ENCODE data around the gene CDKAL1.
A peak's percentile ranks its signal among the peaks of the same experiment; 100 is the strongest.
"Not testable (repeated sequence)": the region's sequence is repeated elsewhere in the genome, so short reads cannot be mapped to it uniquely, and the experiment has no call there.

Gene CDKAL1

DNA sequence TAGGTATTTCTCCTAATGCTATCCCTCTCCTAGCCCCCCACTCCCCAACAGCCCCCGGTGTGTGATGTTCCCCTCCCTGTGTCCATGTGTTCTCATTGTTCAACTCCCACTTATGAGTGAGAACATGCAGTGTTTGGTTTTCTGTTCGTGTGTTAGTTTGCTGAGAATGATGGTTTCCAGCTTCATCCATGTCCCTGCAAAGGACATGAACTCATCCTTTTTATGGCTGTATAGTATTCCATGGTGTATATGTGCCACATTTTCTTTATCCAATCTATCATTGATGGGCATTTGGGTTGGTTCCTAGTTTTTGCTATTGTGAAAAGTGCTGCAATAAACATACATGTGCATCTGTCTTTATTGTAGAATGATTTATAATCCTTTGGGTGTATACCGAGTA is 56.2 kb downstream of the CDKAL1 start:
- H3K4me1 Mint-ChIP-seq; H3K9me3 Mint-ChIP-seq; DNase-seq (ENCODE audit: low spot score in 2 of 2); H3K4me3 Mint-ChIP-seq; H3K27ac Mint-ChIP-seq; ATAC-seq (ENCODE audit: low read depth); H3K27me3 Mint-ChIP-seq: not testable (repeated sequence)
- peaks cover 46% of the 10 kb centered on the region for H3K36me3 Mint-ChIP-seq

DNA sequence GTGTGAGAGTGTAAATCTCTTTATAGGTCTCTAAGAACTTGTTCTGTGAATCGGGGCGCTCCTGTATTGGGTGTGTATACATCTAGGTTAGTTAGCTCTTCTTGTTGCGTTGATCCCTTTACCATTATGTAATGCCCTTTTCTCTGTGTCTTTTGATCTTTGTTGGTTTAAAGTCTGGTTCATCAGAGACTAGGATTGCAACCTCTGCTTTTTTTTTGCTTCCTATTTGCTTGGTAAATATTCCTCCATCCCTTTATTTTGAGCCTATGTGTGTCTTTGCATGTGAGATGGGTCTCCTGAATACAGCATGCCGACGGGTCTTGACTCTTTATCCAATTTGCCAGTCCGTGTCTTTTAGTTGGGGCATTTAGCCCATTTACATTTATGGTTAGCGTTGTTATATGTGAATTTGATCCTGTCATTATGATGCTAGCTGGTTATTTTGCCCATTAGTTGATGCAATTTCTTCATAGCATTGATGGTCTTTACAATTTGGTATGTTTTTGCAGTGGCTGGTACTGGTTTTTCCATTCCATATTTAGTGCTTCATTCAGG is 60.1 kb downstream of the CDKAL1 start:
- not testable (repeated sequence) for H3K4me1 Mint-ChIP-seq; ATAC-seq (ENCODE audit: low read depth); H3K4me3 Mint-ChIP-seq; H3K9me3 Mint-ChIP-seq; H3K27me3 Mint-ChIP-seq; H3K27ac Mint-ChIP-seq; DNase-seq (ENCODE audit: low spot score in 2 of 2)
- peaks cover 50% of the 10 kb centered on the region for H3K36me3 Mint-ChIP-seq

- peaks cover 35% of the 10 kb centered on the region for H3K36me3 Mint-ChIP-seq
- H3K4me3 Mint-ChIP-seq, result no peak overlapping the region
- peaks cover 2% of the 10 kb centered on the region for H3K9me3 Mint-ChIP-seq
- H3K27ac Mint-ChIP-seq, result no peak overlapping the region
- ATAC-seq (ENCODE audit: low read depth) (no peak), DNase-seq (ENCODE audit: low spot score in 2 of 2) (no peak)
- no peaks in the 10 kb centered on the region for H3K27me3 Mint-ChIP-seq
- H3K4me1 Mint-ChIP-seq, result peaks cover 3% of the 10 kb centered on the region
Measured at GRCh38 chr6:20599302-20600051, 65.2 kb downstream of the CDKAL1 start.

GRCh38 chr6:20600831-20601230 is 66.6 kb downstream of the CDKAL1 start:
- ATAC-seq (ENCODE audit: low read depth), result no peak
- peaks cover 27% of the 10 kb centered on the region for H3K36me3 Mint-ChIP-seq
- peaks cover 3% of the 10 kb centered on the region for H3K4me1 Mint-ChIP-seq
- H3K9me3 Mint-ChIP-seq, result no peaks in the 10 kb centered on the region
- no peaks in the 10 kb centered on the region for H3K27me3 Mint-ChIP-seq
- no peak for DNase-seq (ENCODE audit: low spot score in 2 of 2)
- no peak overlapping the region for H3K27ac Mint-ChIP-seq
- no peak overlapping the region for H3K4me3 Mint-ChIP-seq

- Mint-ChIP-seq H3K27me3 (no peaks in the 10 kb centered on the region), H3K27ac (no peak overlapping the region), H3K9me3 (peaks cover under 1% of the 10 kb centered on the region), H3K4me1 (peaks cover 3% of the 10 kb centered on the region), H3K4me3 (no peak overlapping the region), H3K36me3 (peaks cover 22% of the 10 kb centered on the region)
- no peak for DNase-seq (ENCODE audit: low spot score in 2 of 2)
- no peak for ATAC-seq (ENCODE audit: low read depth)
Measured at GRCh38 chr6:20604159-20604558, 69.9 kb downstream of the CDKAL1 start.

DNA sequence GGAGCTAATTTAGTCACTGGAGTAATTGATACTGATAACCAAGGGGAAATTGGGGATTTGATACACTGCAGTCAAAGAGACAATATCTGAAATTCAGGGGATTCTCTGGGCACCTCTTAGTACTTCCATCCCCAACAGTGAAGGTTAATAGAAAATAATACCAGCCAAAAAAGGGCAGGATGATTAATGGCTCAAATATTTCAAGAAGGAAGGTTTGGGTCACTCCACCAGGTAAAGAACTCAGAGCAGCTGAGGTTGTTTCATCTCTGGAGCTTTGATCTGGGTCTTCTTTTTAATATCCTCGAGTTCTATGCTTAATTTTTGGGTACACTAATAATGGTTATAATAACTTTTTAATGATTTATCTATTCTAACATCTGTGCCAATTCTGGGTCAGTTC is 70.8 kb downstream of the CDKAL1 start:
- Mint-ChIP-seq H3K27ac (no peak overlapping the region), H3K27me3 (no peaks in the 10 kb centered on the region), H3K36me3 (peaks cover 25% of the 10 kb centered on the region), H3K4me1 (no peaks in the 10 kb centered on the region), H3K4me3 (no peak overlapping the region), H3K9me3 (peaks cover 6% of the 10 kb centered on the region)
- DNase-seq (ENCODE audit: low spot score in 2 of 2), result no peak
- ATAC-seq (ENCODE audit: low read depth), result no peak

- no peak for ATAC-seq (ENCODE audit: low read depth)
- Mint-ChIP-seq H3K9me3 (peaks cover 8% of the 10 kb centered on the region), H3K27me3 (no peaks in the 10 kb centered on the region), H3K4me1 (peaks cover 2% of the 10 kb centered on the region), H3K4me3 (no peak overlapping the region), H3K27ac (peak overlapping the region; percentile 8), H3K36me3 (peaks cover 29% of the 10 kb centered on the region)
- DNase-seq (ENCODE audit: low spot score in 2 of 2), result no peak
Measured at GRCh38 chr6:20605581-20605980, 71.3 kb downstream of the CDKAL1 start.

DNA sequence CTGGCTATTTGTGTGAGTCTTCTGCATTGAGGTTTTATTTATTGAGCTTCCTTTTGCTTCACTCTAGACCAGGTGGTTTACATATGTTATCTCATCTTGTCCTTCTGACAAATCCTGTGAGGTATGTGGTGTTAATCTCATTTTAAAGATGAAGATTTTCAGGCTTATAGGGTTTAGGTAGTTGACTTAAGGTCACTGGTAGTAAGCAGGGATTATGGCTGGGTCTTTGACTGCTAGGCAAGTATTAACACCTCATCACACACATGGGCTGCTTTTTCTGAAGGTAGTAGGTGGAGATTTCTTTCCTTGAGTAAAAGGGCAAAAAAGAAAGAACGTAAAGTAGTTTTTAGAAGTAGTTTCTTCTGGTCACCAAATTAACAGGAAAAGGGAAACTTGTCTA is 72.6 kb downstream of the CDKAL1 start:
- peaks cover 8% of the 10 kb centered on the region for H3K9me3 Mint-ChIP-seq

DNA sequence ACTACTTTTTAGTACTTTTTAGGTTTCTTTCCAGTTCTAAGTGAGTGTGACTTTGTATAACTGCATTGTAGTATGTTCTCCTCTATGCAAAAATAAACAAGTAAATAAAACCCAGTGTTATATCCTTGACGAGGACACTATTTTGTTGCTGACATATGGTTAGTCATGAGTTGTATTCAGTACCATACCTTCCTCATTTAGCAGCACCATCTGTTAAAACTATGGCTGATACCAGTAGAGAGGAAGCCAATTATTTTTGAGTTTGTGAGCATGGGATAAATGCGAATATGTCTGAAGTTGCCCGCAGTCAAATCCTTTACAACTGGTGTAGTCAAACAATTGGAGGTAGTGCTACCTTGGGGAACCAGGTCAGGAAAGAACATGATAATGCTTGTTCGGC is 74.1 kb downstream of the CDKAL1 start:
- H3K27me3 Mint-ChIP-seq, result no peaks in the 10 kb centered on the region

More for the DNA sequence above, 72.6 kb downstream of the CDKAL1 start:
- peaks cover 24% of the 10 kb centered on the region for H3K36me3 Mint-ChIP-seq
- no peak for DNase-seq (ENCODE audit: low spot score in 2 of 2)
- no peaks in the 10 kb centered on the region for H3K27me3 Mint-ChIP-seq
- H3K4me1 Mint-ChIP-seq, result peaks cover 4% of the 10 kb centered on the region
- no peak for ATAC-seq (ENCODE audit: low read depth)
- H3K27ac Mint-ChIP-seq, result no peak overlapping the region
- no peak overlapping the region for H3K4me3 Mint-ChIP-seq

DNA sequence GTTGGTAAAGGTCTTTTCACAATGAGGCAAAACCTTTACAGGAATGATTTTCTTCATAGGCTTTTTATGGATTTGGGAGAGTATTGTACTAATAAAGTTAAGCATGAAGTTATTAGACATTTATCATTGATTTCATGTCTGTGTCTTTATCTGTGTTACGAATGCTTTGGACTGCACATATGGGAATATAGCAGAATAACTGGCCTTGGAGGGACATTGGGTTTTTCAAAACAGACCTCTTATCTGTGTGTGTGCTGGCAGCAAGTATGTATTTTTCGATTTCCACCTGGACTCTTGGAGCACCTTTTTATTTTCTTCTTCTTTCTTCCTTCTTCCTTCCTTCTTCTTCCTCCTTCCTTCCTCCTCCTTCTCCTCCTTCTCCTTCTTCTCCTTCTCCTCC is 74.6 kb downstream of the CDKAL1 start:
- Mint-ChIP-seq H3K36me3 (peaks cover 21% of the 10 kb centered on the region), H3K27ac (no peak overlapping the region), H3K4me1 (peaks cover 14% of the 10 kb centered on the region), H3K4me3 (no peak overlapping the region), H3K27me3 (no peaks in the 10 kb centered on the region), H3K9me3 (peaks cover 8% of the 10 kb centered on the region)
- DNase-seq (ENCODE audit: low spot score in 2 of 2) (no peak), ATAC-seq (ENCODE audit: low read depth) (no peak)

More for the DNA sequence above, 74.1 kb downstream of the CDKAL1 start:
- ATAC-seq (ENCODE audit: low read depth) (no peak), DNase-seq (ENCODE audit: low spot score in 2 of 2) (no peak)
- H3K36me3 Mint-ChIP-seq, result peaks cover 19% of the 10 kb centered on the region
- H3K27ac Mint-ChIP-seq, result no peak overlapping the region
- H3K9me3 Mint-ChIP-seq, result peaks cover 8% of the 10 kb centered on the region
- peaks cover 14% of the 10 kb centered on the region for H3K4me1 Mint-ChIP-seq
- no peak overlapping the region for H3K4me3 Mint-ChIP-seq

DNA sequence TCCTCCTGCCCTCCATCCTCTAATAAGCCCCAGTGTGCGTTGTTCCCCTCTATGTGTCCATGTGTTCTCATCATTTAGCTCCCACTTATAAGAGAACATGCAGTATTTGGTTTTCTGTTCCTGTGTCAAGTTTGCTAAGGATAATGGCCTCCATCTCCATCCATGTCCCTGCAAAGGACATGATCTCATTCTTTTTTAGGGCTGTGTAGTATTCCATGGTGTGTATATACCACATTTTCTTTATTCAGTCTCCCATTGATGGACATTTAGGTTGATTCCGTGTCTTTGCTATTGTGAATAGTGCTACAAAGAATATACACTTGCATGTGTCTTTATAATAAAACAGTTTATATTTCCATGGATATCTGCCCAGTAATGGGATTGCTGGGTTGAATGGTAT is 75.7 kb downstream of the CDKAL1 start:
- H3K9me3 Mint-ChIP-seq, H3K4me3 Mint-ChIP-seq: not testable (repeated sequence)

DNA sequence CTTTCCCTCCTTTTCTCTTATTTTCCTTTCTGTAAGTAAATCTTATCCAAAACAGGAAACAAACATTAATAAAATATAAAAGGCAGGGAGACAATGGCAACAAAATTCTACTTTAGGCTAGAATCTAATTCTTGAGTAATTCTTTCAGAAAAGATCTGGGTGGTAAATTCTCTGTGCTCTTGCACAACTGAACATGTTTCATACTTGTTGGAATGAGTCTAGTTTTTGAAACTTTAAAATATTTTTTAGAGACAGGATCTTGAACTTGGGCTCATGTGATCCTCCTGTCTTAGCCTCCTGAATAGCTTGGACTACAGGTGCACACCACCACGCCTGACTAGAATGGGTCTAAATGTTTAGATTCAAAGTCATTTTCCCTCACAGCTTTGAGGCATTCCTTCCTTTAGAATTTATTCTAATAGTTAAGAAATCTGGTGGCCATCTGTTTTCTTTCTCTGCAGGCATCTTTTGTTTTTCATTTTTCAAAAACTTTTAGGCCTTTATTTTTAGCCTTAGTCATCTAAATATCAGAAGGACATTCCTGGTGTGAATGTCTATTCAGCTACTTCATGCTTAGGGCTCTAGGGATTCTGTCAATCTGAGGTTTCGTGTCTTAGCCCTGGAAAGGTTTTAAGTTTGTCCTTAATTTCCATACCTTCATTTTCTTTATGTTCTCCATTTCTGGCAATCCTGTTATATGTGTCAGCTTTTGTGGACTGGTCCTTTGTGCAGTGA is 76.5 kb downstream of the CDKAL1 start:
- H3K27ac Mint-ChIP-seq, result no peak overlapping the region
- ATAC-seq (ENCODE audit: low read depth), result no peak
- H3K9me3 Mint-ChIP-seq, result peaks cover 8% of the 10 kb centered on the region
- no peak for DNase-seq (ENCODE audit: low spot score in 2 of 2)
- H3K27me3 Mint-ChIP-seq, result no peaks in the 10 kb centered on the region
- H3K4me3 Mint-ChIP-seq, result no peak overlapping the region
- H3K36me3 Mint-ChIP-seq, result peaks cover 19% of the 10 kb centered on the region
- H3K4me1 Mint-ChIP-seq, result peaks cover 14% of the 10 kb centered on the region

More for the DNA sequence above, 75.7 kb downstream of the CDKAL1 start:
- ATAC-seq (ENCODE audit: low read depth); H3K27ac Mint-ChIP-seq; H3K27me3 Mint-ChIP-seq; DNase-seq (ENCODE audit: low spot score in 2 of 2): not testable (repeated sequence)
- Mint-ChIP-seq H3K36me3 (peaks cover 19% of the 10 kb centered on the region), H3K4me1 (peaks cover 14% of the 10 kb centered on the region)

DNA sequence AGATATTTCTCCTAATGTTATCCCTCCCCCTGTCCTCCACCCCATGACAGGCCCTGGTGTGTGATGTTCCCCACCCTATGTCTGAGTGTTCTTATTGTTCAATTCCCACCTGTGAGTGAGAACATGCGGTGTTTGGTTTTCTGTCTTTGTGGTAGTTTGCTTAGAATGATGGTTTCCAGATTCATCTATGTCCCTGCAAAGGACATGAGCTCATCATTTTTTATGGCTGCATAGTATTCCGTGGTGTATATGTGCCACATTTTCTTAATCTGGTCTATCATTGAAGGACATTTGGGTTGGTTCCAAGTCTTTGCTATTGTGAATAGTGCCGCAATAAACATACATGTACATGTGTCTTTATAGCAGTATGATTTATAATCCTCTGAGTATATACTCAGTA is 83.3 kb downstream of the CDKAL1 start:
- H3K36me3 Mint-ChIP-seq, result peaks cover 19% of the 10 kb centered on the region
- H3K27ac Mint-ChIP-seq; H3K9me3 Mint-ChIP-seq; H3K4me1 Mint-ChIP-seq; DNase-seq (ENCODE audit: low spot score in 2 of 2); ATAC-seq (ENCODE audit: low read depth); H3K4me3 Mint-ChIP-seq; H3K27me3 Mint-ChIP-seq: not testable (repeated sequence)

DNA sequence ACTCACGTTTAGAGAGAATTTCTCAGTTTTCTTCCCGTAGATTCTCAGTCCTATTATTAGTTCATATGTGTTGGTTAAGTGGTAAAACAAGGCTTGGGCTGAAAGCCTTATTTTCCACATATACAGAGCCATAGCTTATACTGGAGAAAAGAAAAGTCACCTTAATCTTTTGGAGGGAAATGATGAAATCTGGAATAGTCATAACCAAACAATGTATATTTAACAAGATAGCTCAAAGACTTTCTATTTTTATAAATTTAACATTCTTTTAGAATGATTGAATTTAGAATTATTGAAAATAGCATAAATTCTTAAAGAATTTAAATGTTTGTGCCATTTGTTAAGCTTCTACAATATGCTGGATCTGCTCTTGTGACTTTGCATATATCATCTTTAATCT is 85.8 kb downstream of the CDKAL1 start:
- Mint-ChIP-seq H3K9me3 (no peaks in the 10 kb centered on the region), H3K36me3 (peaks cover 16% of the 10 kb centered on the region), H3K27me3 (no peaks in the 10 kb centered on the region), H3K4me3 (no peak overlapping the region), H3K27ac (no peak overlapping the region), H3K4me1 (peaks cover 7% of the 10 kb centered on the region)
- no peak for DNase-seq (ENCODE audit: low spot score in 2 of 2)
- no peak for ATAC-seq (ENCODE audit: low read depth)
